ENCODE results near the gene SLC29A1.

SLC29A1 gene

GRCh38 chr6:44222486-44223318, 693 bp upstream of the SLC29A1 start:
- TF ChIP-seq CTCF (IDR thresholded peaks at IDR 0.05; ENCODE audit: low read depth, low read length, missing control alignments): no peak
- DNase-seq (ENCODE audit: extremely low read depth, low read depth): no peak
- peak overlapping the region; percentile 74 for H3K4me3 ChIP-seq (replicated peaks; ENCODE audit: low read depth, low read length)

GRCh38 chr6:44224029-44224964, 902 bp downstream of the SLC29A1 start:
- no peak for DNase-seq (ENCODE audit: extremely low read depth, low read depth)
- H3K4me3 ChIP-seq (replicated peaks; ENCODE audit: low read depth, low read length): peak overlapping the region; percentile 74
- TF ChIP-seq CTCF (IDR thresholded peaks at IDR 0.05; ENCODE audit: low read depth, low read length, missing control alignments): no peak

GRCh38 chr6:44224965-44225305, 1.5 kb downstream of the SLC29A1 start:
- peak overlapping the region; percentile 74 for H3K4me3 ChIP-seq (replicated peaks; ENCODE audit: low read depth, low read length)
- TF ChIP-seq CTCF (IDR thresholded peaks at IDR 0.05; ENCODE audit: low read depth, low read length, missing control alignments): no peak
- DNase-seq (ENCODE audit: extremely low read depth, low read depth): no peak

GRCh38 chr6:44225579-44226325, 2.4 kb downstream of the SLC29A1 start:
- no peak for TF ChIP-seq CTCF (IDR thresholded peaks at IDR 0.05; ENCODE audit: low read depth, low read length, missing control alignments)
- peak overlapping the region; percentile 74 for H3K4me3 ChIP-seq (replicated peaks; ENCODE audit: low read depth, low read length)
- no peak for DNase-seq (ENCODE audit: extremely low read depth, low read depth)

GRCh38 chr6:44226368-44227147, 3.2 kb downstream of the SLC29A1 start:
- H3K4me3 ChIP-seq (replicated peaks; ENCODE audit: low read depth, low read length): peak overlapping the region; percentile 74
- TF ChIP-seq CTCF (IDR thresholded peaks at IDR 0.05; ENCODE audit: low read depth, low read length, missing control alignments): no peak
- DNase-seq (ENCODE audit: extremely low read depth, low read depth): no peak

All from HFF-Myc (cell line).